GM12872 (cell line): ENCODE measurements around the gene SLC47A2.

Experiments
- TF ChIP-seq, protein P1 (sequence below): IDR thresholded peaks from 3 replicates; pipeline ENCODE4 v1.5.1; 2011; ENCODE audit warnings: low read depth, mild to moderate bottlenecking, low read length, moderate library complexity; ENCODE audit not compliant: insufficient read depth

SLC47A2 gene

DNA sequence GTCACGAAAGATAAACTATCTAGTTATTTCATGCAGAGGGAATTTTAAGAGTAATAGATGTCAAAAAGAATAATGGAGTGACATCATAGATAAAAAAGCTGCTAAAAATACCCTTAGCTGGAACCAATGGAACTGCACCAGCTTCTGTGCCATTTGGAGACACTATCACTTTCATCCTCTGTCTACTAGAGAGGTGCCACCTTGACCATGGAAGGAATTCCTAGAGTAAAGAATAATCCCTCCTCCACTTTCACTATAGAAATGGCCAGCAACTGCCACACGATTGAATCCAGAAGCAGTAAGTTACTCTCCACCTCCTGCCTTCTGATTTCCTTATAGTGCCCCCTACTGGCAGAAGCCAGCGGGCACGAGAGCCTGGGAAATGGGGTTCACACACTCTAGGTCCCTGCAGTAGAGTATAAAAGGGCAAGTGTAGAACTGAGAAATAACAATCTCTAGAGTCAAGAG lies 70.6 kb downstream of the SLC47A2 start:
- TF ChIP-seq, protein P1, sequence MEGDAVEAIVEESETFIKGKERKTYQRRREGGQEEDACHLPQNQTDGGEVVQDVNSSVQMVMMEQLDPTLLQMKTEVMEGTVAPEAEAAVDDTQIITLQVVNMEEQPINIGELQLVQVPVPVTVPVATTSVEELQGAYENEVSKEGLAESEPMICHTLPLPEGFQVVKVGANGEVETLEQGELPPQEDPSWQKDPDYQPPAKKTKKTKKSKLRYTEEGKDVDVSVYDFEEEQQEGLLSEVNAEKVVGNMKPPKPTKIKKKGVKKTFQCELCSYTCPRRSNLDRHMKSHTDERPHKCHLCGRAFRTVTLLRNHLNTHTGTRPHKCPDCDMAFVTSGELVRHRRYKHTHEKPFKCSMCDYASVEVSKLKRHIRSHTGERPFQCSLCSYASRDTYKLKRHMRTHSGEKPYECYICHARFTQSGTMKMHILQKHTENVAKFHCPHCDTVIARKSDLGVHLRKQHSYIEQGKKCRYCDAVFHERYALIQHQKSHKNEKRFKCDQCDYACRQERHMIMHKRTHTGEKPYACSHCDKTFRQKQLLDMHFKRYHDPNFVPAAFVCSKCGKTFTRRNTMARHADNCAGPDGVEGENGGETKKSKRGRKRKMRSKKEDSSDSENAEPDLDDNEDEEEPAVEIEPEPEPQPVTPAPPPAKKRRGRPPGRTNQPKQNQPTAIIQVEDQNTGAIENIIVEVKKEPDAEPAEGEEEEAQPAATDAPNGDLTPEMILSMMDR: peak; percentile 73

DNA sequence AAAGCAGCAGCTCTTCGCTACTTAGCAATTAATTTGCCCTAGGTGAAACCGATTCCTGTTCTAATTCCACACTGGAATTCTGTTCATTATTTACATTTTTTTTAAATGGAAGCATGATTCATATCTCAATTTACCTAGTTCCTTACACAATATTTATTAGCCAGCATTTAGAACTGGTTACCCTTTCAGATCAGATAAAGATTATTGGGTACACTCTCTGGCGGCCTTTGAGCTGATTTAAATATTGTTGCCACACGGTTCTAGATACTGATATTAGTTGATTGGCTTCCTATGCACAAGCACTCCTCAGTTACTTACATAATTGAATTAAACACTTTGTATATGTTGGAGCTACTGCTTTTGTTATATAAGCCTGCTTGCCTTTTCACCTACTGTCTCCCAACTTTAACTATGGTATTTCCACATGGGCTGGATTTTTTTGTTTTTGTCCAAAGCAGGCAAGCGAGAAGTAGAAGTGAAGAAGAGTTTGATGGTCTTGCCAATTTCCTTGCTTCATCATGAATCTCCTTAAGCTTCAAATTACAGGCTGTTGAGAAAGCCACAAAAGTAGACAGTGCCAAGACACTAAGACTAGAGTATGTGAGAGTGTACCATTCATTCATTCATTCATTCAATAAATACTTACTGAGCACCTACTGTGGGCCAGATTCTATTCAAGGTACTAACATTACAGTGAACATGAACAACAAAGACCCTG lies 71.7 kb downstream of the SLC47A2 start:
- TF ChIP-seq, protein P1: no peak

DNA sequence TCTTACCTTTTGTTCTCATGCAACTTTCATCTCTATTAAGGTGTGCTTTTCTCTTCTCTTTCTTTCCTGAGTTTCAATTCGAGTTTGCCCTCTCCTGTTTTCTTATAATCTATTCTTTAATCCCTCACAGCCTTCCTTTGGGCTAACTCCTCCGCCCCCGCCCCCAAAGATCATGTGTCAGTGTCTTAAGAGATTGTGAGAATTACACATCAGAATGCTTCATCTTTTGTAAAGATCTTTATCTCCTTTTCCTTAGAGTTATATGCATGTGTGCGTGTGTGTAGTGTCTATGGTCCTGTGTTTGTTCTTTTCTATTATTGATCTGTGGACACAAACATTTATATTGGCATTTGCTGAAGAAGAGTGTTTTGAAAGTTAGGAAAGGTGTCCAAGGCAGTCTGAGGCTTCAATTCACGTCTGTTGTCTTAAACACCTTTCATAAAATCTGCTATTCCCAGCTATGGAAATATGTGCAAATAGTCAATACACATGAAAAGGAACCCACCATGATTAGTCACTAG lies 74.0 kb downstream of the SLC47A2 start:
- TF ChIP-seq, protein P1: no peak

DNA sequence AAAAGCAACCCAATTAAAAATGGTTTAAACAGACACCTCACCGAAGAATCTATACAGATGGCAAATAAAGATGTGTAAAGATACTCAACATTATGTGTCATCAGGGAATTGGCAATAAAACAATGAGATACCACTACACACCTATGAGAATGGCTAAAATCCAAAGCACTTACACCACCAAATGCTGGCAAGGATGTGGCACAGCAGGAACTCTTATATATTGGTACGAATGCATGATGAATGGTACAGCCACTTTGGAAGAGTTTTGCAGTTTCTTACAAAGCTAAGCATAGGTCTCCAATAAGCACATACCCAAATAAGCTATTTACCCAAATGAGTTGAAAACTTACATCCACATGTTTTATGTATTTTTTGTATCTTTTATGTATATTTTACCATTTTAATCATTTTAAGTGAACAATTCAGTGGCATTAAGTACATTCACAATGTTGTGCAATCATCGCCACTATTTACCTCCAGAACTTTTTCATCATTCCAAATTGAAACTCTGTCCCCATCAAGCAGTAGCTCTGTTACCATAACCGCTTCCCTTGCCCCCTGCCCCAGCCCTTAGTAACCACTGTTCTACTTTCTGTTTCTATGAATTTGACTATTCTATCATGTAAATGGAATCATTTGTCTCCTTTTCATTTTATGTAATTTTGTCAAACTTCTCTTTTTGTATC lies 74.6 kb downstream of the SLC47A2 start:
- TF ChIP-seq, protein P1: no peak

DNA sequence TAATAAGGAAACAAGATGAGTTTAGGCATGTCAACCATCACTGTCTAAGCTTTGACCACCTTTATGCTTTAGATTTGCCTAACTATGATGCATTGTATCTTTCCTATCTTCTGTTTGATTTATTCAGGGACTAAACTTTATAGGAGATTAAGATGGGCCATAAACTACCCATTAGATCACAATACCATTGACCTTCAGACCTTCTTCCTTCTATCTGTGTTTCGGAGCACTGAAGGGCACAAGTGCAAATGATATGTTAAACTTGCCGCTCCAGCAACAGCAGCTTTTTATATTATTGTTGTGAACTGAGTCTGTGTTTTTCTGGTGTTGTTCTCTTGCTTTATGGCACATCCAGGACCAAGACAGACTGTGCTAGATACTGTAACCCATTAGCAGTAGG lies 84.5 kb downstream of the SLC47A2 start:
- TF ChIP-seq, protein P1: no peak

DNA sequence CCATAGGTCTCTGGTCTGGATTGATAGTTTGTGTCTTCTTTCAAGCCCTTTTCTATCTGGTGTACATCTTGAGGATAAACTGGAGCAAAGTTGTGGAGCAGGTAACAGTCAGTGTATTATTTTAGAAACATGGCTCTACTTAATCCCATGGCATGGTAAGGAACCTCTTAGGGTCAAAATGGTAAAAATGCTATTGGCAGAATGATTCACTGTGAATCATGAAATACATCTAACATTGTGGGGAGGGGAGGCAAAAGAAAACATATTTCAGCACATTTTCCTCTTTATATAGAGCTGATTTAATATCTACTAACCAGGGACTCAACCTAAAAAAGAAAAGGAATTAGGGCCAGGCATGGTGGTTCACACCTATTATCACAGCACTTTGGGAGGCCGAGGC lies 85.7 kb downstream of the SLC47A2 start:
- TF ChIP-seq, protein P1: no peak

DNA sequence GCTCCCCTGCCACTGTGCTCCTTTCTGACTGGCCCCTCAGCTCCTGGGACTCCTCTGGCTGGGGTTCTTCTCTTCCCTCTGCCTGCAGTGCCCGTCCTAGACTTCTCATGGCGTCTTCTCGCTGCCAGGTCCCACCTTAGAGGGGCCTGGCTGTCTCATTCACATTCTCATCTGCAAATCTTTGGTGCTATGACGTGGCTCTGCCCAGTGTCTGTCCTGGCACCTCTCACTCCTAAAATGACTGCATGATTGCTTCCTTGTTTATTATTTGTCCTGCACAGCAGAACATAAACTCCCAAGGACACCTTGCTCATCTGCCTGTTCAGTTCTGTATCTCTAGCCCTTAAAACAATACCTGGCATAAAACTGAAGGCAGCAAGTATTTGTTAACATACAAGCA lies 86.3 kb downstream of the SLC47A2 start:
- TF ChIP-seq, protein P1: no peak
